Esophagus muscularis mucosa (tissue), 4 donors: ENCODE measurements around the gene TEKTIP1.
"Not testable (repeated sequence)": the region's sequence is repeated elsewhere in the genome, so short reads cannot be mapped to it uniquely, and the experiment has no call there.

ENCODE experiments used
- EP300 ChIP-seq: sonication (generic); formaldehyde crosslinking; IDR thresholded peaks from one replicate; pipeline ENCODE4 v1.6.1; 2017; ENCODE audit warnings: antibody characterized with exemption
- POLR2A ChIP-seq: fragments of 450-650 bp; IDR thresholded peaks from one replicate; pipeline ENCODE4 v1.6.1; 2017; ENCODE audit warnings: antibody characterized with exemption, moderate library complexity, mild to moderate bottlenecking, low read depth
- TF ChIP-seq, protein P1 (sequence below), 3 experiments: fragments of 200-600 bp in 2 of 3; fragments of 450-650 bp in 1 of 3; sonication (generic) in 2 of 3; IDR thresholded peaks; one replicate each; pipeline ENCODE4 v1.5.1; 2017 to 2019; ENCODE audit warnings: antibody characterized with exemption in 3 of 3, mild to moderate bottlenecking in 2 of 3, moderate library complexity in 1 of 3

DNA sequence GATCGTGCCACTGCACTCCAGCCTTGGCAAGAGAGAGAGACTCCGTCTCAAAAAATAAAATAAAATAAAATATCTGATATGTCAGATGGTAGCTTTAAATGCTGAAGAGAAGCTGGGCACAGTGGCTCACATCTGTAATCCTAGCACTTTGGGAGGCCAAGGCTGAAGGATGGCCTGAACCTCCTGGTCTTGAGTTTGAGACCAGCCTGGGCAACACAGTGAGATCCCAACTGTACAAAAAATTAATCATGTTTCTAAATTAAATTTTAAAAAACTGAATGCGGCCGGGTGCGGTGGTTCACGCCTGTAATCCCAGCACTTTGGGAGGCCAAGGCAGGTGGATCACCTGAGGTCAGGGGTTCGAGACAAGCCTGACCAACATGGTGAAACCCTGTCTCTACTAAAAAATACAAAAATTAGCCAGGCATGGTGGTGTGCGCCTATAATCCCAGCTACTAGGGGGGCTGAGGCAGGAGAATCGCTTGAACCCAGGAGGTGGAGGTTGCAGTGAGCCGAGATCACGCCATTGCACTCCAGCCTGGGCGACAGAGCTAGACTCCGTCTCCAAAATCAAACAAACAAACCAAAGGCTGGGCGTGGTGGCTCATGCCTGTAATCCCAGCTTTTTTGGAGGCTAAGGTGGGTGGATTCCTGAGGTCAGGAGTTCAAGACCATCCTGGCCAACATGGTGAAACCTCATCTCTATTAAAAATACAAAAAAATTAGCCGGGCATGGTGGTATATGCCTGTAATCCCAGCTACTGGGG lies 45.2 kb downstream of the TEKTIP1 start:
- TF ChIP-seq, protein P1, sequence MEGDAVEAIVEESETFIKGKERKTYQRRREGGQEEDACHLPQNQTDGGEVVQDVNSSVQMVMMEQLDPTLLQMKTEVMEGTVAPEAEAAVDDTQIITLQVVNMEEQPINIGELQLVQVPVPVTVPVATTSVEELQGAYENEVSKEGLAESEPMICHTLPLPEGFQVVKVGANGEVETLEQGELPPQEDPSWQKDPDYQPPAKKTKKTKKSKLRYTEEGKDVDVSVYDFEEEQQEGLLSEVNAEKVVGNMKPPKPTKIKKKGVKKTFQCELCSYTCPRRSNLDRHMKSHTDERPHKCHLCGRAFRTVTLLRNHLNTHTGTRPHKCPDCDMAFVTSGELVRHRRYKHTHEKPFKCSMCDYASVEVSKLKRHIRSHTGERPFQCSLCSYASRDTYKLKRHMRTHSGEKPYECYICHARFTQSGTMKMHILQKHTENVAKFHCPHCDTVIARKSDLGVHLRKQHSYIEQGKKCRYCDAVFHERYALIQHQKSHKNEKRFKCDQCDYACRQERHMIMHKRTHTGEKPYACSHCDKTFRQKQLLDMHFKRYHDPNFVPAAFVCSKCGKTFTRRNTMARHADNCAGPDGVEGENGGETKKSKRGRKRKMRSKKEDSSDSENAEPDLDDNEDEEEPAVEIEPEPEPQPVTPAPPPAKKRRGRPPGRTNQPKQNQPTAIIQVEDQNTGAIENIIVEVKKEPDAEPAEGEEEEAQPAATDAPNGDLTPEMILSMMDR (IDR thresholded peaks at IDR 0.05), result not testable (repeated sequence)
- TF ChIP-seq POLR2A, EP300: not testable (repeated sequence)
